HepG2 (cell line): ENCODE results near the gene OGFOD3. TPM values are rescaled to one million over a fixed set of nuclear protein-coding genes. Genes with fewer than 3 reads are reported as not detected.

ENCODE experiments used
- ARNT ChIP-seq: fragments of 450-650 bp; IDR thresholded peaks from 2 replicates; pipeline ENCODE4 v1.6.1; 2017
- DNMT1 ChIP-seq: sonication (generic); formaldehyde crosslinking; IDR thresholded peaks from 2 replicates; pipeline ENCODE4 v1.5.1; 2020; ENCODE audit warnings: mild to moderate bottlenecking, missing genetic modification reagents
- HNRNPK ChIP-seq: fragments of 200-400 bp; formaldehyde crosslinking; IDR thresholded peaks from 2 replicates; pipeline ENCODE4 v1.6.1; 2018; ENCODE audit warnings: low read length, low read depth, moderate library complexity, mild to moderate bottlenecking; ENCODE audit not compliant: poor library complexity, severe bottlenecking
- KDM5B ChIP-seq: sonication (generic); formaldehyde crosslinking; IDR thresholded peaks from 2 replicates; pipeline ENCODE4 v1.4.0; 2020; ENCODE audit warnings: missing genetic modification reagents, mild to moderate bottlenecking, borderline replicate concordance
- KLF6 ChIP-seq: IDR thresholded peaks from 2 replicates; pipeline ENCODE4 v1.8.0; 2016; ENCODE audit warnings: missing biosample characterization, missing genetic modification reagents
- MBNL3 ChIP-seq: fragments of 250-450 bp; sonication (Bioruptor Pico); conservative IDR thresholded peaks from 2 replicates; pipeline ENCODE4 v1.8.0; 2022; ENCODE audit warnings: mild to moderate bottlenecking, inconsistent platforms
- MTF1 ChIP-seq: sonication (generic); formaldehyde crosslinking; IDR thresholded peaks from 2 replicates; pipeline ENCODE4 v1.5.0; 2020; ENCODE audit warnings: missing genetic modification reagents
- PCBP1 ChIP-seq: fragments of 200-400 bp; formaldehyde crosslinking; IDR thresholded peaks from 2 replicates; pipeline ENCODE4 v1.6.1; 2017; ENCODE audit warnings: mild to moderate bottlenecking, low read depth, low read length, borderline replicate concordance
- SALL1 ChIP-seq: sonication (generic); formaldehyde crosslinking; IDR thresholded peaks from 2 replicates; pipeline ENCODE4 v1.8.0; 2022; ENCODE audit warnings: mild to moderate bottlenecking, missing genetic modification reagents
- SOX13 ChIP-seq, 3 experiments: fragments of 450-650 bp in 1 of 3; sonication (generic) in 1 of 3; formaldehyde crosslinking in 1 of 3; IDR thresholded peaks in 2 of 3; conservative IDR thresholded peaks in 1 of 3; 2 replicates each; pipeline versions ENCODE4 v1.5.0 to v1.6.1; 2016 to 2020; ENCODE audit warnings: antibody characterized with exemption in 1 of 3, mild to moderate bottlenecking in 1 of 3, missing compliant biosample characterization in 1 of 3, missing genetic modification reagents in 1 of 3, moderate library complexity in 1 of 3
- ZNF232 ChIP-seq: sonication (generic); formaldehyde crosslinking; IDR thresholded peaks from 2 replicates; pipeline ENCODE4 v1.4.0; 2020; ENCODE audit warnings: missing genetic modification reagents, borderline replicate concordance
- ZNF484 ChIP-seq: sonication (generic); formaldehyde crosslinking; IDR thresholded peaks from 2 replicates; pipeline ENCODE4 v1.5.1; 2020; ENCODE audit warnings: mild to moderate bottlenecking, low read depth, missing genetic modification reagents, borderline replicate concordance
- ZNF605 ChIP-seq: sonication (generic); formaldehyde crosslinking; IDR thresholded peaks from 2 replicates; pipeline ENCODE4 v1.8.0; 2022; ENCODE audit warnings: mild to moderate bottlenecking, missing genetic modification reagents
- ZNF7 ChIP-seq: IDR thresholded peaks from 2 replicates; pipeline ENCODE4 v1.6.1; 2016; ENCODE audit warnings: missing biosample characterization, missing genetic modification reagents
- ZNF776 ChIP-seq: sonication (generic); formaldehyde crosslinking; IDR thresholded peaks from 2 replicates; pipeline ENCODE4 v1.4.0; 2020; ENCODE audit warnings: mild to moderate bottlenecking, missing genetic modification reagents
- polyA plus RNA-seq, 8 experiments: library from polyadenylated mRNA; depleted of rRNA in 3 of 8; stranded (reverse) in 7 of 8; unstranded in 1 of 8; fragments of >200 nt; fragmentation: Illumina TruSeq in 4 of 8; extraction: Trizol in 4 of 8; gene quantifications; 2 replicates each; pipeline versions ENCODE4 v1.2.1 to v1.2.3, GENCODE V29; 2011 to 2016; ENCODE audit warnings: low read depth in 4 of 8, missing spikeins in 1 of 8, mixed read lengths in 1 of 8; ENCODE audit not compliant: insufficient read depth in 1 of 8
- total RNA-seq, 5 experiments: library from RNA; depleted of rRNA; stranded (reverse); fragments of >200 nt; fragmentation: Illumina TruSeq; extraction: Trizol; gene quantifications; 2 replicates each; pipeline ENCODE4 v1.2.3, GENCODE V29; 2016; ENCODE audit warnings: low read depth in 1 of 5
- TF ChIP-seq, protein P1 (sequence below): sonication (generic); formaldehyde crosslinking; IDR thresholded peaks from 2 replicates; pipeline ENCODE4 v1.4.0; 2020; ENCODE audit warnings: missing genetic modification reagents, borderline replicate concordance
- TF ChIP-seq, protein P2 (sequence below): fragments of 450-650 bp; IDR thresholded peaks from 2 replicates; pipeline ENCODE4 v1.6.1; 2016
- TF ChIP-seq, protein P3 (sequence below): sonication (generic); formaldehyde crosslinking; IDR thresholded peaks from 2 replicates; pipeline ENCODE4 v1.4.0; 2020; ENCODE audit warnings: missing genetic modification reagents, mild to moderate bottlenecking, borderline replicate concordance
- TF ChIP-seq, protein P4 (sequence below): IDR thresholded peaks from 2 replicates; pipeline ENCODE4 v1.6.1; 2016; ENCODE audit warnings: missing compliant biosample characterization, missing genetic modification reagents, borderline replicate concordance

OGFOD3 gene
- total and polyA plus RNA-seq, 2 of the 13 experiments (the other 11 are each of a cell fraction or from before 2014, with no cell fraction given) = 40.0 to 42.1 TPM

DNA sequence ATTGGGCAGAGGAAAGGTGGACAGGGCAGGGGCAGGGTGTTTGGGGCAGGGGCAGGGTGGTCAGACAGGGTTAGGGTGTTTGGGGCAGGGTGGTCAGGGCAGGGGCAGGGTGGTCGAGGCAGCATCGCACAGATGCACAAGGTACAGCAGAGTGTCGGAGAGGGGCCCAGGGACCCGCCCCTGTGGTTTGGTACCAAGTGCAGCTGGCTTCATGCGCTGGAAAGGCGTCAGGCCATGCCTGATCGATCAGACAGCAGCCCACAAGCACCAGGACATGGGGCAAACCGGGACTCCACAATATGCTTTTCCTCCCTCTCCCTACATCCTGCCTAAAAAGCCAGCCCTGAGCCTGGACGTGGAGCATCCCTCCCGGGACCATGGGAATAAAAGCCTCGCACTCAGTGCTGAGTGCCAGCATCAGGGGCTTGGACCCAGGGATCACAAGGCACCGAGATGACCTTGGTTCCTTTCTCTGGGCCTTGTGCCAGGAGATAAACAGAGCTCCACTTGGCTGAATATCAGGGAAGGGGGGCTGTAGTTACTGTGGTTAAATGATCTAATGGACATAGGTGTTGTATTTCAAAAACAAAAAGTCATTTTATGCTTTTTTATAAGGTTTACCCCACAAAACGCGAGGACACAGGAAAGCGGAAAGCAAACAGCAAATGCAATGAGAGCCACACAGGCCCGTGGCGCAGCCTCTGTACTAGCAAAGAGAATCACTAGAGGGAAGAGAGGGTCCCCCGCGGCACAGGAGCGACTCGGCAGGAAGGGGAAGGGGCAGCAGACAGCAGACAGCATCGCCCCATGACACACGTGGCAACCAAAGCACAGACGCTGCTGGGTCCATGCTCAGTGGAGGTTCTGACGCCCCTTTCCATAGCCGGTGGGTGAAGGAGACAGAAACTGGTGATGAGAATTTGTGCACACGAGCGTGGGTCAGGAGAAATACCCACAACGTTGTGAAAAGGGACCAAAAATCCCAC is 5.6 kb downstream of the OGFOD3 start (continued):
- TF ChIP-seq, protein P1, sequence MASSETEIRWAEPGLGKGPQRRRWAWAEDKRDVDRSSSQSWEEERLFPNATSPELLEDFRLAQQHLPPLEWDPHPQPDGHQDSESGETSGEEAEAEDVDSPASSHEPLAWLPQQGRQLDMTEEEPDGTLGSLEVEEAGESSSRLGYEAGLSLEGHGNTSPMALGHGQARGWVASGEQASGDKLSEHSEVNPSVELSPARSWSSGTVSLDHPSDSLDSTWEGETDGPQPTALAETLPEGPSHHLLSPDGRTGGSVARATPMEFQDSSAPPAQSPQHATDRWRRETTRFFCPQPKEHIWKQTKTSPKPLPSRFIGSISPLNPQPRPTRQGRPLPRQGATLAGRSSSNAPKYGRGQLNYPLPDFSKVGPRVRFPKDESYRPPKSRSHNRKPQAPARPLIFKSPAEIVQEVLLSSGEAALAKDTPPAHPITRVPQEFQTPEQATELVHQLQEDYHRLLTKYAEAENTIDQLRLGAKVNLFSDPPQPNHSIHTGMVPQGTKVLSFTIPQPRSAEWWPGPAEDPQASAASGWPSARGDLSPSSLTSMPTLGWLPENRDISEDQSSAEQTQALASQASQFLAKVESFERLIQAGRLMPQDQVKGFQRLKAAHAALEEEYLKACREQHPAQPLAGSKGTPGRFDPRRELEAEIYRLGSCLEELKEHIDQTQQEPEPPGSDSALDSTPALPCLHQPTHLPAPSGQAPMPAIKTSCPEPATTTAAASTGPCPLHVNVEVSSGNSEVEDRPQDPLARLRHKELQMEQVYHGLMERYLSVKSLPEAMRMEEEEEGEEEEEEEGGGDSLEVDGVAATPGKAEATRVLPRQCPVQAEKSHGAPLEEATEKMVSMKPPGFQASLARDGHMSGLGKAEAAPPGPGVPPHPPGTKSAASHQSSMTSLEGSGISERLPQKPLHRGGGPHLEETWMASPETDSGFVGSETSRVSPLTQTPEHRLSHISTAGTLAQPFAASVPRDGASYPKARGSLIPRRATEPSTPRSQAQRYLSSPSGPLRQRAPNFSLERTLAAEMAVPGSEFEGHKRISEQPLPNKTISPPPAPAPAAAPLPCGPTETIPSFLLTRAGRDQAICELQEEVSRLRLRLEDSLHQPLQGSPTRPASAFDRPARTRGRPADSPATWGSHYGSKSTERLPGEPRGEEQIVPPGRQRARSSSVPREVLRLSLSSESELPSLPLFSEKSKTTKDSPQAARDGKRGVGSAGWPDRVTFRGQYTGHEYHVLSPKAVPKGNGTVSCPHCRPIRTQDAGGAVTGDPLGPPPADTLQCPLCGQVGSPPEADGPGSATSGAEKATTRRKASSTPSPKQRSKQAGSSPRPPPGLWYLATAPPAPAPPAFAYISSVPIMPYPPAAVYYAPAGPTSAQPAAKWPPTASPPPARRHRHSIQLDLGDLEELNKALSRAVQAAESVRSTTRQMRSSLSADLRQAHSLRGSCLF (CRISPR knock-in tag) = no peak
- TF ChIP-seq DNMT1 (CRISPR knock-in tag) (0 out of 2 replicates have a peak, but pooled peaks have one; percentile 21), ZNF605 (no peak), SOX13 (IDR thresholded peaks at IDR 0.05) (no peak), SOX13 (CRISPR knock-in tag; conservative IDR thresholded peaks at IDR 0.05 in 1 of 2, IDR thresholded peaks at IDR 0.05 in 1 of 2) (peak in 1 of 2 experiments; percentile 61; a peak in 2 of 4 replicates), ZNF776 (CRISPR knock-in tag) (no peak), ZNF232 (CRISPR knock-in tag) (no peak), ZNF484 (no peak), MTF1 (CRISPR knock-in tag) (no peak), SALL1 (CRISPR knock-in tag) (peak; percentile 86), KDM5B (CRISPR knock-in tag) (0 out of 2 replicates have a peak, but pooled peaks have one; percentile 29), HNRNPK (peak; percentile 36), ARNT (no peak), PCBP1 (peak; percentile 75; the same call in 1 of the 2 replicates), MBNL3 (CRISPR knock-in tag) (no peak), ZNF7 (no peak), KLF6 (CRISPR knock-in tag) (no peak)
- TF ChIP-seq, protein P2, sequence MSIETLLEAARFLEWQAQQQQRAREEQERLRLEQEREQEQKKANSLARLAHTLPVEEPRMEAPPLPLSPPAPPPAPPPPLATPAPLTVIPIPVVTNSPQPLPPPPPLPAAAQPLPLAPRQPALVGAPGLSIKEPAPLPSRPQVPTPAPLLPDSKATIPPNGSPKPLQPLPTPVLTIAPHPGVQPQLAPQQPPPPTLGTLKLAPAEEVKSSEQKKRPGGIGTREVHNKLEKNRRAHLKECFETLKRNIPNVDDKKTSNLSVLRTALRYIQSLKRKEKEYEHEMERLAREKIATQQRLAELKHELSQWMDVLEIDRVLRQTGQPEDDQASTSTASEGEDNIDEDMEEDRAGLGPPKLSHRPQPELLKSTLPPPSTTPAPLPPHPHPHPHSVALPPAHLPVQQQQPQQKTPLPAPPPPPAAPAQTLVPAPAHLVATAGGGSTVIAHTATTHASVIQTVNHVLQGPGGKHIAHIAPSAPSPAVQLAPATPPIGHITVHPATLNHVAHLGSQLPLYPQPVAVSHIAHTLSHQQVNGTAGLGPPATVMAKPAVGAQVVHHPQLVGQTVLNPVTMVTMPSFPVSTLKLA = no peak
- TF ChIP-seq, protein P3, sequence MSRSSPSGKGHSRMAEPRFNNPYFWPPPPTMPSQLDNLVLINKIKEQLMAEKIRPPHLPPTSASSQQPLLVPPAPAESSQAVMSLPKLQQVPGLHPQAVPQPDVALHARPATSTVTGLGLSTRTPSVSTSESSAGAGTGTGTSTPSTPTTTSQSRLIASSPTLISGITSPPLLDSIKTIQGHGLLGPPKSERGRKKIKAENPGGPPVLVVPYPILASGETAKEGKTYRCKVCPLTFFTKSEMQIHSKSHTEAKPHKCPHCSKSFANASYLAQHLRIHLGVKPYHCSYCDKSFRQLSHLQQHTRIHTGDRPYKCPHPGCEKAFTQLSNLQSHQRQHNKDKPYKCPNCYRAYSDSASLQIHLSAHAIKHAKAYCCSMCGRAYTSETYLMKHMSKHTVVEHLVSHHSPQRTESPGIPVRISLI (CRISPR knock-in tag) = no peak
- TF ChIP-seq, protein P4, sequence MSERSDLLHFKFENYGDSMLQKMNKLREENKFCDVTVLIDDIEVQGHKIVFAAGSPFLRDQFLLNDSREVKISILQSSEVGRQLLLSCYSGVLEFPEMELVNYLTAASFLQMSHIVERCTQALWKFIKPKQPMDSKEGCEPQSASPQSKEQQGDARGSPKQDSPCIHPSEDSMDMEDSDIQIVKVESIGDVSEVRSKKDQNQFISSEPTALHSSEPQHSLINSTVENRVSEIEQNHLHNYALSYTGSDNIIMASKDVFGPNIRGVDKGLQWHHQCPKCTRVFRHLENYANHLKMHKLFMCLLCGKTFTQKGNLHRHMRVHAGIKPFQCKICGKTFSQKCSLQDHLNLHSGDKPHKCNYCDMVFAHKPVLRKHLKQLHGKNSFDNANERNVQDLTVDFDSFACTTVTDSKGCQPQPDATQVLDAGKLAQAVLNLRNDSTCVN (CRISPR knock-in tag) = no peak
